Heart left ventricle (tissue), 16 donors: ENCODE results near the gene LRP1B. TPM values are rescaled to one million over a fixed set of nuclear protein-coding genes. Genes with fewer than 3 reads are reported as not detected.

ENCODE experiments used
- ATAC-seq, 4 donors: fragments of 200-7000 bp; cut with Tn5 transposase; one replicate each; pipeline ENCODE4 v1.9.1; 2020 to 2022; ENCODE audit warnings: moderate library complexity in 4 of 4, mild to moderate bottlenecking in 3 of 4, moderate number of reproducible peaks in 1 of 4
- DNase-seq, 5 donors: peaks; one replicate each; pipeline ENCODE4 v3.0.0-alpha.2; 2020
- H3K27ac ChIP-seq, 12 donors: fragments of 200-600 bp; sonication (generic) in 4 of 12; one replicate each; pipeline versions ENCODE4 v1.5.0 to v1.8.0; 2016 to 2022; ENCODE audit warnings: mild to moderate bottlenecking in 2 of 12
- H3K27me3 ChIP-seq, 9 donors: fragments of 200-600 bp; sonication (generic) in 2 of 9; one replicate each; pipeline versions ENCODE4 v1.5.1 to v1.8.0; 2016 to 2022; ENCODE audit warnings: mild to moderate bottlenecking in 3 of 9
- H3K36me3 ChIP-seq, 9 donors: fragments of 200-600 bp; sonication (generic) in 2 of 9; one replicate each; pipeline versions ENCODE4 v1.5.0 to v1.8.0; 2018 to 2022; ENCODE audit warnings: mild to moderate bottlenecking in 2 of 9
- H3K4me1 ChIP-seq, 12 donors: fragments of 200-600 bp; sonication (generic) in 4 of 12; one replicate each; pipeline versions ENCODE4 v1.5.0 to v1.8.0; 2016 to 2022; ENCODE audit warnings: mild to moderate bottlenecking in 3 of 12
- H3K4me3 ChIP-seq, 12 donors: fragments of 200-600 bp; sonication (generic) in 4 of 12; one replicate each; pipeline versions ENCODE4 v1.5.0 to v1.8.0; 2017 to 2022; ENCODE audit warnings: mild to moderate bottlenecking in 9 of 12, moderate library complexity in 4 of 12
- H3K9me3 ChIP-seq, 12 donors: fragments of 200-600 bp; sonication (generic) in 4 of 12; one replicate each; pipeline versions ENCODE4 v1.5.0 to v1.8.0; 2016 to 2022; ENCODE audit warnings: mild to moderate bottlenecking in 1 of 12
- CTCF ChIP-seq, 12 donors: fragments of 200-600 bp; sonication (generic) in 4 of 12; IDR thresholded peaks; one replicate each; pipeline versions ENCODE4 v1.5.0 to v1.8.0; 2018 to 2022; ENCODE audit warnings: antibody characterized with exemption in 12 of 12, mild to moderate bottlenecking in 5 of 12
- POLR2A ChIP-seq, 2 donors: fragments of 450-650 bp; IDR thresholded peaks; one replicate each; pipeline ENCODE4 v1.6.1; 2017; ENCODE audit warnings: antibody characterized with exemption in 2 of 2, mild to moderate bottlenecking in 2 of 2, moderate library complexity in 2 of 2
- WGBS, 4 donors: extraction: QIAGEN DNeasy Blood & Tissue Kit in 2 of 4; methylation state at CpG; one replicate each; pipeline versions ENCODE4 v1.1.5 to v1.1.7; 2013 to 2018; 5-methylcytosine and 5-hydroxymethylcytosine counted together
- intact Hi-C, 10 donors: fragments of 100-400 bp; cut with DNase I; formaldehyde crosslinking; loops; one replicate each; pipeline versions ENCODE4 v1.11.1 to v1.14.2; 2022
- polyA plus RNA-seq, 2 donors: library from polyadenylated mRNA; stranded (reverse); fragments of 200-250 nt; gene quantifications; one replicate each; pipeline ENCODE4 v1.2.3, GENCODE V29; 2013
- total RNA-seq, 9 donors: library from RNA; depleted of rRNA in 2 of 9; stranded (reverse); fragments of >200 nt in 2 of 9; fragmentation: NEBNext Ultra II Directional in 3 of 9; extraction: Animal tissue kit (Norgen Biotek cat#: 25700) in 3 of 9; gene quantifications; one replicate each; pipeline versions ENCODE4 v1.1.0 to v1.2.4, GENCODE V29; 2016 to 2023
- donor health status: ischemic (EF 13 %, LVEDD 7.1; RV severe dilation, severe dysfunction).
- donor health status: healthy with polysubstance abuse.
- donor health status: DM: no; HTN: yes; CAD: no.
- donor health status: DM: no; HTN: no; CAD: no.
- donor health status: ischemic (EF 25% LVEDD 6.9; RV normal size, moderate dysfunction).
- donor health status: ischemic (EF 25% LVEDD 5.7; RV mildly dilated, moderate dysfunction).
- donor health status: healthy.
- donor health status: DM: yes; HTN: yes; CAD: no.
- donor health status: ischemic (EF 35%, LVEDD 5.7; RV mildly dilated, moderate dysfunction).
- donor health status: nonischemic (EF 11% LVEDD 7.7; RV severe dilation, severe dysfunction).
- donor health status: DM: yes; HTN: yes; CAD: no.
- donor health status: PGD.
- donor health status: ischemic (EF 29% LVEDD 5.4; RV normal size, mild dysfunction).
- donor health status: nonischemic (EF 23%, LVEDD 6.1; RV moderate dilation, normal function).

Gene LRP1B
- total and polyA plus RNA-seq, 11 donors = 0.01 to 0.19 (median 0.11) TPM; not detected in 2

DNA sequence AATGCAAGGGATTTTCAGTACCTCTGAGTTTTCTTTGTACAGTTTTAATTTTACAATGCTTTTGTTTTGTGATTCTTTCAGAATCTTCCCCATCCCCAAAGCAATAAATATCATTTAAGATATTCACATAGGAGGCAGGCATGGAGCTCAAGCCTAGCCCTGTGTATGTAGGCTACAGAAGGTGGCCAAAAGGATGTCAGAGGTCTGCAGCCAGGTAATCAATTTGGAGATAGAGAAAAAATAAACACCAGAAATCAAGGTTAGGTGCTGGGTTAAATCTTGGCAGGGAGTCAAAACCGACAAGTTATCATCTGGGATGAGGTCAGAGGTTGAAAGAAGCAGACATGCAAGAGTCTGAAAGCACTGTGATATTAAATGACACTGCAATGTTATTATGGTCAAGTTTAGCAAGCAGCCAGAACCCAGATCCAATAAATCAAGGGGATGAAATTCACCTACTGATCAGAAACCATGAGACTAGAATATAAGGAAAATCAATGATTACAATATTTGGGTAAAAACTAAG, 45.1 kb upstream of the LRP1B start:
- H3K9me3 ChIP-seq = no peaks in the 10 kb centered on the region
- no peak overlapping the region for H3K4me3 ChIP-seq
- no peak for TF ChIP-seq POLR2A (IDR thresholded peaks at IDR 0.05)
- TF ChIP-seq CTCF (IDR thresholded peaks at IDR 0.05) = no peak
- intact Hi-C loops = no loop called here
- DNase-seq (no peak), ATAC-seq (no peak)
- no peaks in the 10 kb centered on the region for H3K27me3 ChIP-seq
- WGBS, 4 donors = 7 to 19% (median 8%) methylated on average over 1 of the region's 1 CpG
- H3K4me1 ChIP-seq = no peaks in the 10 kb centered on the region
- no peak overlapping the region for H3K27ac ChIP-seq
- no peaks in the 10 kb centered on the region for H3K36me3 ChIP-seq

DNA sequence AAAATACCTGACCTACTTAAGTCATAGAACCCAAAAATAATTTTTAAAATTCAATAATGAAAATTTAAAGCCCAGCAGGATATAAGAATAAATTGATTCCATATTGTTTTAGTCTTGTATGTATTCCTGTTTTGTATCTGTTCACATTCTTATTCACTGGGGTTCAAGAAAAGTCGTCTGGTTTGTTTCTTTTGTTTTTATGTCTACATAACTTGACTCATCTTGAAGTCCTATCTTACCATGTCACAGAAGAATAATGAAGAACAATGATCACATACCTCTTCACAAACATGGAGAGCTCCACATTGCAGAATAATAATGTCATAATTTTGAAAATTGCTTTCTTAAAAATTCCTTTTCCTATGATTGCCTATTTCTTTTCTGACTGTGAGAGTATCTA, 43.4 kb upstream of the LRP1B start:
- no peaks in the 10 kb centered on the region for H3K9me3 ChIP-seq
- WGBS, 4 donors = 34 to 57% (median 40%) methylated on average over 1 of the region's 1 CpG
- intact Hi-C loops = no loop called here
- no peak overlapping the region for H3K4me3 ChIP-seq
- TF ChIP-seq CTCF (IDR thresholded peaks at IDR 0.05) (no peak), POLR2A (IDR thresholded peaks at IDR 0.05) (no peak)
- no peaks in the 10 kb centered on the region for H3K27me3 ChIP-seq
- no peak overlapping the region for H3K27ac ChIP-seq
- ATAC-seq (no peak), DNase-seq (no peak)
- no peaks in the 10 kb centered on the region for H3K36me3 ChIP-seq
- H3K4me1 ChIP-seq = no peaks in the 10 kb centered on the region

GRCh38 chr2:142170847-142171246, 40.0 kb upstream of the LRP1B start:
- H3K9me3 ChIP-seq = no peaks in the 10 kb centered on the region
- H3K4me3 ChIP-seq = no peak overlapping the region
- no peak for ATAC-seq
- H3K27ac ChIP-seq = no peak overlapping the region
- H3K36me3 ChIP-seq = no peaks in the 10 kb centered on the region
- intact Hi-C loops = no loop called here
- no peaks in the 10 kb centered on the region for H3K27me3 ChIP-seq
- DNase-seq = no peak
- WGBS, 4 donors = 66 to 75% (median 72%) methylated on average over 2 of the region's 2 CpGs
- H3K4me1 ChIP-seq = no peaks in the 10 kb centered on the region
- TF ChIP-seq CTCF (IDR thresholded peaks at IDR 0.05) = no peak
- no peak for TF ChIP-seq POLR2A (IDR thresholded peaks at IDR 0.05)

- DNase-seq (no peak), ATAC-seq (no peak)
- no peak overlapping the region for H3K27ac ChIP-seq
- 10 to 14% (median 12%) methylated on average over 3 of the region's 3 CpGs for WGBS, 4 donors
- no peaks in the 10 kb centered on the region for H3K36me3 ChIP-seq
- no peaks in the 10 kb centered on the region for H3K27me3 ChIP-seq
- no peak overlapping the region for H3K4me3 ChIP-seq
- H3K9me3 ChIP-seq = no peaks in the 10 kb centered on the region
- peak in 2 of 12 donors; percentile 9 to 23 for TF ChIP-seq CTCF (IDR thresholded peaks at IDR 0.05)
- no peak for TF ChIP-seq POLR2A (IDR thresholded peaks at IDR 0.05)
- intact Hi-C loops = no loop called here
- no peaks in the 10 kb centered on the region for H3K4me1 ChIP-seq
Observed at GRCh38 chr2:142165790-142166189, 35.0 kb upstream of the LRP1B start.
